ENCODE measurements around the gene LRFN5. TPM values are rescaled to one million over a fixed set of nuclear protein-coding genes. Genes with fewer than 3 reads are reported as not detected.
"Not testable (repeated sequence)": the region's sequence is repeated elsewhere in the genome, so short reads cannot be mapped to it uniquely, and the experiment has no call there.

The LRFN5 gene
- total and polyA plus RNA-seq, 7 donors: under 0.01 to 13.7 (median 5.4) TPM; not detected in 1

- no peaks in the 10 kb centered on the region for H3K9me3 ChIP-seq
Measured at GRCh38 chr14:41586237-41586636, 20.4 kb upstream of the LRFN5 start.

GRCh38 chr14:41597647-41598046, 9.0 kb upstream of the LRFN5 start:
- no peaks in the 10 kb centered on the region for H3K4me1 ChIP-seq
- no peaks in the 10 kb centered on the region for H3K27me3 ChIP-seq
- TF ChIP-seq CTCF (IDR thresholded peaks at IDR 0.05) (no peak), POLR2AphosphoS5 (IDR thresholded peaks at IDR 0.05) (no peak), EP300 (IDR thresholded peaks at IDR 0.05) (no peak), POLR2A (IDR thresholded peaks at IDR 0.05) (no peak)
- no peak overlapping the region for H3K27ac ChIP-seq
- intact Hi-C loops (cut with DNase I): no loop called here
- no peak overlapping the region for H3K4me3 ChIP-seq
- H3K36me3 ChIP-seq: no peaks in the 10 kb centered on the region
- no peaks in the 10 kb centered on the region for H3K9me3 ChIP-seq
- DNase-seq: no peak
- 96 to 98% methylated on average over 25 of the region's 25 CpGs for WGBS, 2 donors

More at GRCh38 chr14:41586237-41586636, 20.4 kb upstream of the LRFN5 start:
- intact Hi-C loops (cut with DNase I): no loop called here
- DNase-seq: no peak
- Histone ChIP-seq H3K27ac (no peak overlapping the region), H3K4me3 (no peak overlapping the region), H3K36me3 (no peaks in the 10 kb centered on the region), H3K27me3 (no peaks in the 10 kb centered on the region), H3K4me1 (no peaks in the 10 kb centered on the region)
- TF ChIP-seq POLR2A (IDR thresholded peaks at IDR 0.05): no peak
- TF ChIP-seq EP300 (IDR thresholded peaks at IDR 0.05): no peak
- no peak for TF ChIP-seq CTCF (IDR thresholded peaks at IDR 0.05)
- no peak for TF ChIP-seq POLR2AphosphoS5 (IDR thresholded peaks at IDR 0.05)

- not testable (repeated sequence) for DNase-seq, H3K9me3 ChIP-seq, H3K4me1 ChIP-seq, H3K4me3 ChIP-seq, H3K27ac ChIP-seq, H3K36me3 ChIP-seq
- TF ChIP-seq POLR2AphosphoS5 (IDR thresholded peaks at IDR 0.05): peak in 1 of 4 donors; percentile 34
- peaks cover 0 to 14% (median 4%) of the 10 kb centered on the region in 3 donors for H3K27me3 ChIP-seq
- 79 to 83% methylated on average over 6 of the region's 6 CpGs for WGBS, 2 donors
- intact Hi-C loops (cut with DNase I): loop anchor here (10.0 kb wide), 1 partner anchor 595 kb away; no protein-coding TSS in a partner anchor
Measured at GRCh38 chr14:41599805-41600385, 6.8 kb upstream of the LRFN5 start.

GRCh38 chr14:41604721-41605531, 1.8 kb upstream of the LRFN5 start:
- DNase-seq: peak; percentile 77
- Histone ChIP-seq H3K27ac (peak overlapping the region; percentile 72 to 83 (median 79)), H3K27me3 (peaks cover 4 to 65% (median 39%) of the 10 kb centered on the region in 3 donors), H3K36me3 (no peaks in the 10 kb centered on the region), H3K9me3 (no peaks in the 10 kb centered on the region), H3K4me1 (peaks cover 0 to 42% (median 33%) of the 10 kb centered on the region in 4 donors), H3K4me3 (peak overlapping the region; percentile 41 to 59 (median 56))
- TF ChIP-seq POLR2AphosphoS5 (IDR thresholded peaks at IDR 0.05) (peak in 3 of 4 donors; percentile 6 to 50 (median 42)), EP300 (IDR thresholded peaks at IDR 0.05) (no peak)
- WGBS, 2 donors: 5 to 8% methylated on average over 29 of the region's 29 CpGs
- intact Hi-C loops (cut with DNase I): loop anchor here (10.0 kb wide), 1 partner anchor 590 kb away; no protein-coding TSS in a partner anchor

- intact Hi-C loops (cut with DNase I): loop anchor here (10.0 kb wide), 1 partner anchor 589 kb away; no protein-coding TSS in a partner anchor
- no peaks in the 10 kb centered on the region for H3K9me3 ChIP-seq
- H3K36me3 ChIP-seq: no peaks in the 10 kb centered on the region
- H3K27ac ChIP-seq: peak overlapping the region; percentile 72 to 83 (median 79)
- peaks cover 4 to 70% (median 44%) of the 10 kb centered on the region in 3 donors for H3K27me3 ChIP-seq
- peaks cover 0 to 43% (median 37%) of the 10 kb centered on the region in 4 donors for H3K4me1 ChIP-seq
- peak overlapping the region; percentile 41 to 59 (median 56) for H3K4me3 ChIP-seq
- peak; percentile 62 for DNase-seq
- no peak for TF ChIP-seq EP300 (IDR thresholded peaks at IDR 0.05)
- WGBS, 2 donors: 6 to 19% methylated on average over 23 of the region's 23 CpGs
Measured at GRCh38 chr14:41605550-41606281, 960 bp upstream of the LRFN5 start.

GRCh38 chr14:41606282-41606531, 469 bp upstream of the LRFN5 start:
- intact Hi-C loops (cut with DNase I): loop anchor here (10.0 kb wide), 1 partner anchor 589 kb away; no protein-coding TSS in a partner anchor
- Histone ChIP-seq H3K4me1 (peaks cover 0 to 43% (median 37%) of the 10 kb centered on the region in 4 donors), H3K27ac (peak overlapping the region; percentile 72 to 83 (median 79)), H3K36me3 (no peaks in the 10 kb centered on the region), H3K9me3 (no peaks in the 10 kb centered on the region), H3K27me3 (peaks cover 4 to 74% (median 49%) of the 10 kb centered on the region in 3 donors), H3K4me3 (peak overlapping the region; percentile 41 to 59 (median 56))
- TF ChIP-seq EP300 (IDR thresholded peaks at IDR 0.05) (no peak), POLR2AphosphoS5 (IDR thresholded peaks at IDR 0.05) (no peak), CTCF (IDR thresholded peaks at IDR 0.05) (no peak), POLR2A (IDR thresholded peaks at IDR 0.05) (no peak)
- DNase-seq: no peak
- WGBS, 2 donors: 4 to 10% methylated on average over 7 of the region's 7 CpGs
